A549 (cell line): ENCODE data around the gene SLC9C2. TPM values are rescaled to one million over a fixed set of nuclear protein-coding genes. Genes with fewer than 3 reads are reported as not detected.

Source experiments
- ATAC-seq, 2 experiments: fragments of 200-7000 bp in 1 of 2; fragments of >200 bp in 1 of 2; cut with Nextera tagmentation in 1 of 2; cut with Tn5 transposase in 1 of 2; 3 replicates each; pipeline versions ENCODE4 v1.8.0 to v1.9.1; 2018 to 2020; ENCODE audit warnings: mild to moderate bottlenecking in 1 of 2, moderate library complexity in 1 of 2
- CTCF ChIA-PET: fragments of 300-600 bp; sonication (Branson Sonifier 250); formaldehyde crosslinking; extraction: SDS; loops from one replicate; lab custom pipeline; 2021; ENCODE audit warnings: antibody characterized with exemption, inconsistent platforms; lab: Yijun Ruan, JAX
- POLR2A ChIA-PET: fragments of 350-600 bp; formaldehyde crosslinking; extraction: SDS; loops from one replicate; lab custom pipeline; 2021; ENCODE audit warnings: antibody characterized with exemption, inconsistent platforms; lab: Yijun Ruan, JAX
- DNase-seq, 2 experiments: peaks; one replicate each; pipeline versions ENCODE4 v3.0.0 to v3.0.0-alpha.2; 2011 to 2016; ENCODE audit warnings: low read depth in 1 of 2, low spot score in 1 of 2
- FAIRE-seq: peaks from 2 replicates; lab custom pipeline; 2011; peaks lifted over from hg19 to GRCh38; lab: Jason Lieb, UNC
- H3K27ac ChIP-seq, 2 experiments: fragments of >200 bp; sonication (Bioruptor Twin); formaldehyde crosslinking; 3 replicates each; pipeline ENCODE4 v1.5.1; 2016 to 2017
- H3K4me1 ChIP-seq: fragments of >200 bp; sonication (Bioruptor Twin); formaldehyde crosslinking; 3 replicates; pipeline ENCODE4 v1.6.1; 2016
- H3K4me2 ChIP-seq: fragments of >200 bp; sonication (Bioruptor Twin); formaldehyde crosslinking; 3 replicates; pipeline ENCODE4 v1.6.1; 2016
- H3K4me3 ChIP-seq: fragments of >200 bp; sonication (Bioruptor Twin); formaldehyde crosslinking; 3 replicates; pipeline ENCODE4 v1.5.1; 2016
- H3K9me3 ChIP-seq: fragments of >200 bp; sonication (Bioruptor Twin); formaldehyde crosslinking; 3 replicates; pipeline ENCODE4 v1.6.1; 2016
- EP300 ChIP-seq, 2 experiments: fragments of >200 bp; sonication (Bioruptor Twin); formaldehyde crosslinking; IDR thresholded peaks; 2 replicates in 1 of 2; 3 replicates in 1 of 2; pipeline ENCODE4 v1.6.1; 2016 to 2017
- FOSB ChIP-seq: fragments of 250-450 bp; sonication (Bioruptor Pico); IDR thresholded peaks from 2 replicates; pipeline ENCODE4 v1.5.0; 2020; ENCODE audit warnings: mild to moderate bottlenecking, moderate library complexity
- GATA3 ChIP-seq: IDR thresholded peaks from 2 replicates; pipeline ENCODE4 v1.6.1; 2012; ENCODE audit warnings: borderline replicate concordance
- HEYL ChIP-seq: fragments of 250-450 bp; sonication (Bioruptor Pico); IDR thresholded peaks from 2 replicates; pipeline ENCODE4 v1.8.0; 2021; ENCODE audit warnings: mild to moderate bottlenecking, moderate library complexity
- HOXA7 ChIP-seq: fragments of 250-450 bp; sonication (Bioruptor Pico); IDR thresholded peaks from 2 replicates; pipeline ENCODE4 v1.5.0; 2020; ENCODE audit warnings: mild to moderate bottlenecking, moderate library complexity
- HOXB5 ChIP-seq: fragments of 250-450 bp; sonication (Bioruptor Pico); IDR thresholded peaks from 2 replicates; pipeline ENCODE4 v1.5.0; 2020; ENCODE audit warnings: mild to moderate bottlenecking, moderate library complexity
- KDM5A ChIP-seq: fragments of 200-600 bp; sonication (generic); IDR thresholded peaks from 2 replicates; pipeline ENCODE4 v1.6.1; 2016; ENCODE audit warnings: antibody characterized with exemption, mild to moderate bottlenecking
- PHF8 ChIP-seq: fragments of 200-600 bp; sonication (generic); IDR thresholded peaks from 2 replicates; pipeline ENCODE4 v1.6.1; 2016; ENCODE audit warnings: low read depth, mild to moderate bottlenecking, antibody characterized with exemption, moderate library complexity, borderline replicate concordance
- POLR2AphosphoS2 ChIP-seq: conservative IDR thresholded peaks from 2 replicates; pipeline ENCODE4 v1.6.1; 2012; ENCODE audit warnings: low read length, improper control_type of control experiment, inconsistent platforms
- RNF2 ChIP-seq: fragments of 200-600 bp; sonication (generic); IDR thresholded peaks from 2 replicates; pipeline ENCODE4 v1.6.1; 2016; ENCODE audit warnings: low read depth, mild to moderate bottlenecking, antibody characterized with exemption, moderate library complexity, borderline replicate concordance
- ZC3H11A ChIP-seq: fragments of 450-650 bp; IDR thresholded peaks from 2 replicates; pipeline ENCODE4 v1.6.1; 2014; ENCODE audit warnings: antibody characterized with exemption, mild to moderate bottlenecking
- WGBS: methylation state at CpG from one replicate; pipeline ENCODE4 v1.1.6; 2017; ENCODE audit errors: missing lambda C conversion rate; 5-methylcytosine and 5-hydroxymethylcytosine counted together
- polyA plus RNA-seq, 4 experiments: library from polyadenylated mRNA; depleted of rRNA in 3 of 4; stranded (reverse); fragments of >200 nt; fragmentation: RNase III in 1 of 4; extraction: RNeasy Plus Mini Kit Qiagen cat#74134 plus additional on column Dnase treatment in 1 of 4; gene quantifications; 2 replicates in 3 of 4; 3 replicates in 1 of 4; pipeline ENCODE4 v1.2.3, GENCODE V29; 2011 to 2017
- TF ChIP-seq, protein P1 (sequence below): fragments of 250-450 bp; sonication (Bioruptor Pico); IDR thresholded peaks from 2 replicates; pipeline ENCODE4 v1.5.0; 2020; ENCODE audit warnings: low read depth, mild to moderate bottlenecking, moderate library complexity
- TF ChIP-seq, protein P2 (sequence below): fragments of >200 bp; sonication (Bioruptor Twin); formaldehyde crosslinking; IDR thresholded peaks from 3 replicates; pipeline ENCODE4 v1.6.1; 2016
- TF ChIP-seq, protein P3 (sequence below): IDR thresholded peaks from 2 replicates; pipeline ENCODE4 v1.6.1; 2012
- TF ChIP-seq, protein P4 (sequence below): fragments of >200 bp; sonication (Bioruptor Twin); formaldehyde crosslinking; IDR thresholded peaks from 3 replicates; pipeline ENCODE4 v1.5.1; 2016
- TF ChIP-seq, protein P5 (sequence below): fragments of 250-450 bp; sonication (Bioruptor Pico); IDR thresholded peaks from 2 replicates; pipeline ENCODE4 v1.5.0; 2021; ENCODE audit warnings: mild to moderate bottlenecking, moderate library complexity, borderline replicate concordance
- TF ChIP-seq, protein P6 (sequence below): fragments of 200-600 bp; sonication (generic); IDR thresholded peaks from 2 replicates; pipeline ENCODE4 v1.6.1; 2016; ENCODE audit warnings: antibody characterized with exemption, mild to moderate bottlenecking, moderate library complexity

SLC9C2 gene
- polyA plus RNA-seq, 2 of the 4 experiments (the other 2 are of a cell fraction) = not detected

DNA sequence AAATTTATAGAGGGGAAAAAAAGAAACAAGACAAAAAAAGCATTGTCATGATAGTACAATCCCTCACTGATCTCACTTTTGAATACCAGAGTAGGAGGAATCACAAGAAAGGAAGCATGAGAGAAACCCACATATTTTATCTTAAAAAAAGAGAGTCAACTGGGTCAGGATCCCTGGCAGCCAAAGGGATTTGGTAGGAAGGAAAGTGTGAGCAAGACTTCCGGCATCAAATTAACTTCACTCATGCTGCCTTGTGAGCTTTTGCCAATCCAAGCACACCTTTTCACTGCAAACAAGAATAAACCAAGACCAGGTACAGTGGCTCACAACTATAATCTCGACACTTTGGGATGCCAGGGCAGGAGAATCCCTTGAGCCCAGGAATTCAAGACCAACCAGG lies 53.1 kb downstream of the SLC9C2 start:
- POLR2A ChIA-PET = interaction anchor here (0.6 kb wide), 1 partner anchor 29 kb away, joined by 6 read pairs; no protein-coding TSS in a partner anchor
- WGBS = 55% methylated on average over 2 of the region's 2 CpGs
- Histone ChIP-seq H3K4me2 (no peak overlapping the region), H3K4me1 (no peaks in the 10 kb centered on the region), H3K27ac (no peak overlapping the region), H3K9me3 (no peaks in the 10 kb centered on the region), H3K4me3 (no peak overlapping the region)
- TF ChIP-seq EP300 (IDR thresholded peaks at IDR 0.05) = no peak
- no peak for TF ChIP-seq FOSB (CRISPR knock-in tag)
- TF ChIP-seq, protein P1, sequence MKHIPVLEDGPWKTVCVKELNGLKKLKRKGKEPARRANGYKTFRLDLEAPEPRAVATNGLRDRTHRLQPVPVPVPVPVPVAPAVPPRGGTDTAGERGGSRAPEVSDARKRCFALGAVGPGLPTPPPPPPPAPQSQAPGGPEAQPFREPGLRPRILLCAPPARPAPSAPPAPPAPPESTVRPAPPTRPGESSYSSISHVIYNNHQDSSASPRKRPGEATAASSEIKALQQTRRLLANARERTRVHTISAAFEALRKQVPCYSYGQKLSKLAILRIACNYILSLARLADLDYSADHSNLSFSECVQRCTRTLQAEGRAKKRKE = no peak
- TF ChIP-seq, protein P2, sequence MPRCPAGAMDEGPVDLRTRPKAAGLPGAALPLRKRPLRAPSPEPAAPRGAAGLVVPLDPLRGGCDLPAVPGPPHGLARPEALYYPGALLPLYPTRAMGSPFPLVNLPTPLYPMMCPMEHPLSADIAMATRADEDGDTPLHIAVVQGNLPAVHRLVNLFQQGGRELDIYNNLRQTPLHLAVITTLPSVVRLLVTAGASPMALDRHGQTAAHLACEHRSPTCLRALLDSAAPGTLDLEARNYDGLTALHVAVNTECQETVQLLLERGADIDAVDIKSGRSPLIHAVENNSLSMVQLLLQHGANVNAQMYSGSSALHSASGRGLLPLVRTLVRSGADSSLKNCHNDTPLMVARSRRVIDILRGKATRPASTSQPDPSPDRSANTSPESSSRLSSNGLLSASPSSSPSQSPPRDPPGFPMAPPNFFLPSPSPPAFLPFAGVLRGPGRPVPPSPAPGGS = no peak
- TF ChIP-seq RNF2 = no peak
- TF ChIP-seq, protein P3, sequence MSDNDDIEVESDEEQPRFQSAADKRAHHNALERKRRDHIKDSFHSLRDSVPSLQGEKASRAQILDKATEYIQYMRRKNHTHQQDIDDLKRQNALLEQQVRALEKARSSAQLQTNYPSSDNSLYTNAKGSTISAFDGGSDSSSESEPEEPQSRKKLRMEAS = no peak
- TF ChIP-seq, protein P4, sequence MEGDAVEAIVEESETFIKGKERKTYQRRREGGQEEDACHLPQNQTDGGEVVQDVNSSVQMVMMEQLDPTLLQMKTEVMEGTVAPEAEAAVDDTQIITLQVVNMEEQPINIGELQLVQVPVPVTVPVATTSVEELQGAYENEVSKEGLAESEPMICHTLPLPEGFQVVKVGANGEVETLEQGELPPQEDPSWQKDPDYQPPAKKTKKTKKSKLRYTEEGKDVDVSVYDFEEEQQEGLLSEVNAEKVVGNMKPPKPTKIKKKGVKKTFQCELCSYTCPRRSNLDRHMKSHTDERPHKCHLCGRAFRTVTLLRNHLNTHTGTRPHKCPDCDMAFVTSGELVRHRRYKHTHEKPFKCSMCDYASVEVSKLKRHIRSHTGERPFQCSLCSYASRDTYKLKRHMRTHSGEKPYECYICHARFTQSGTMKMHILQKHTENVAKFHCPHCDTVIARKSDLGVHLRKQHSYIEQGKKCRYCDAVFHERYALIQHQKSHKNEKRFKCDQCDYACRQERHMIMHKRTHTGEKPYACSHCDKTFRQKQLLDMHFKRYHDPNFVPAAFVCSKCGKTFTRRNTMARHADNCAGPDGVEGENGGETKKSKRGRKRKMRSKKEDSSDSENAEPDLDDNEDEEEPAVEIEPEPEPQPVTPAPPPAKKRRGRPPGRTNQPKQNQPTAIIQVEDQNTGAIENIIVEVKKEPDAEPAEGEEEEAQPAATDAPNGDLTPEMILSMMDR = no peak
- TF ChIP-seq, protein P5, sequence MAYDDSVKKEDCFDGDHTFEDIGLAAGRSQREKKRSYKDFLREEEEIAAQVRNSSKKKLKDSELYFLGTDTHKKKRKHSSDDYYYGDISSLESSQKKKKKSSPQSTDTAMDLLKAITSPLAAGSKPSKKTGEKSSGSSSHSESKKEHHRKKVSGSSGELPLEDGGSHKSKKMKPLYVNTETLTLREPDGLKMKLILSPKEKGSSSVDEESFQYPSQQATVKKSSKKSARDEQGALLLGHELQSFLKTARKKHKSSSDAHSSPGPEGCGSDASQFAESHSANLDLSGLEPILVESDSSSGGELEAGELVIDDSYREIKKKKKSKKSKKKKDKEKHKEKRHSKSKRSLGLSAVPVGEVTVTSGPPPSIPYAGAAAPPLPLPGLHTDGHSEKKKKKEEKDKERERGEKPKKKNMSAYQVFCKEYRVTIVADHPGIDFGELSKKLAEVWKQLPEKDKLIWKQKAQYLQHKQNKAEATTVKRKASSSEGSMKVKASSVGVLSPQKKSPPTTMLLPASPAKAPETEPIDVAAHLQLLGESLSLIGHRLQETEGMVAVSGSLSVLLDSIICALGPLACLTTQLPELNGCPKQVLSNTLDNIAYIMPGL (CRISPR knock-in tag) = no peak
- TF ChIP-seq PHF8 = no peak
- TF ChIP-seq, protein P6, sequence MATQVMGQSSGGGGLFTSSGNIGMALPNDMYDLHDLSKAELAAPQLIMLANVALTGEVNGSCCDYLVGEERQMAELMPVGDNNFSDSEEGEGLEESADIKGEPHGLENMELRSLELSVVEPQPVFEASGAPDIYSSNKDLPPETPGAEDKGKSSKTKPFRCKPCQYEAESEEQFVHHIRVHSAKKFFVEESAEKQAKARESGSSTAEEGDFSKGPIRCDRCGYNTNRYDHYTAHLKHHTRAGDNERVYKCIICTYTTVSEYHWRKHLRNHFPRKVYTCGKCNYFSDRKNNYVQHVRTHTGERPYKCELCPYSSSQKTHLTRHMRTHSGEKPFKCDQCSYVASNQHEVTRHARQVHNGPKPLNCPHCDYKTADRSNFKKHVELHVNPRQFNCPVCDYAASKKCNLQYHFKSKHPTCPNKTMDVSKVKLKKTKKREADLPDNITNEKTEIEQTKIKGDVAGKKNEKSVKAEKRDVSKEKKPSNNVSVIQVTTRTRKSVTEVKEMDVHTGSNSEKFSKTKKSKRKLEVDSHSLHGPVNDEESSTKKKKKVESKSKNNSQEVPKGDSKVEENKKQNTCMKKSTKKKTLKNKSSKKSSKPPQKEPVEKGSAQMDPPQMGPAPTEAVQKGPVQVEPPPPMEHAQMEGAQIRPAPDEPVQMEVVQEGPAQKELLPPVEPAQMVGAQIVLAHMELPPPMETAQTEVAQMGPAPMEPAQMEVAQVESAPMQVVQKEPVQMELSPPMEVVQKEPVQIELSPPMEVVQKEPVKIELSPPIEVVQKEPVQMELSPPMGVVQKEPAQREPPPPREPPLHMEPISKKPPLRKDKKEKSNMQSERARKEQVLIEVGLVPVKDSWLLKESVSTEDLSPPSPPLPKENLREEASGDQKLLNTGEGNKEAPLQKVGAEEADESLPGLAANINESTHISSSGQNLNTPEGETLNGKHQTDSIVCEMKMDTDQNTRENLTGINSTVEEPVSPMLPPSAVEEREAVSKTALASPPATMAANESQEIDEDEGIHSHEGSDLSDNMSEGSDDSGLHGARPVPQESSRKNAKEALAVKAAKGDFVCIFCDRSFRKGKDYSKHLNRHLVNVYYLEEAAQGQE = no peak
- TF ChIP-seq HOXB5 (CRISPR knock-in tag) = no peak
- no peak for TF ChIP-seq POLR2AphosphoS2
- no peak for TF ChIP-seq HEYL (CRISPR knock-in tag)
- TF ChIP-seq GATA3 = no peak
- no peak for TF ChIP-seq HOXA7 (CRISPR knock-in tag)
- no peak for TF ChIP-seq ZC3H11A
- no peak for DNase-seq
- CTCF ChIA-PET = no interaction called here
- no peak for FAIRE-seq
- no peak for ATAC-seq

DNA sequence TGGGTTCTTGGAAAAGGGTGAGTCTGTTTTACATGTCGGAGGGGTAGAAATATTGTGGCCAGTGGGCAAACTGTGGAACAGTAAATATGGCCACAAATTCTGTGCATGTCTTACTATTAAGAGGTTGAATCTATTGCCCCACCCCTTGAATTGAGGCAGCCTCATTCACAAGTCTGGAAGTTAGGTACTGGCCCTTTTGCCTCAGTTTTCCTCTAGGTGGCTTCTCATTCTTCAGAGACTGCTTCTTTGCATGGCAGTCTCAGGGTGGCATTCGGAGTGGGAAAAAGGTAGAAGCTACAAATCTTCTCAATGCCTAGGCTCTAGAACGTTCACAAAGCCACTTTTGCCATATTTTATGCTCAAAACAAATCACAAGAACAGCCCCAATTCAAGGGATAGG lies 57.2 kb downstream of the SLC9C2 start:
- Histone ChIP-seq H3K4me3 (no peak overlapping the region), H3K27ac (no peak overlapping the region), H3K4me2 (no peak overlapping the region), H3K9me3 (peaks cover 2% of the 10 kb centered on the region; the same call in 2 of the 3 replicates), H3K4me1 (no peaks in the 10 kb centered on the region)
- DNase-seq (peak in 1 of 2 experiments; percentile 5), ATAC-seq (no peak), FAIRE-seq (no peak)
- no peak for TF ChIP-seq KDM5A
- CTCF ChIA-PET = no interaction called here
- POLR2A ChIA-PET = no interaction called here
- WGBS = 57% methylated on average over 3 of the region's 3 CpGs
